ENCODE results near the gene PMS2. TPM values are rescaled to one million over a fixed set of nuclear protein-coding genes. Genes with fewer than 3 reads are reported as not detected.

The PMS2 gene
- total RNA-seq, 3 donors from 2014 or later = 21.3 to 22.9 (median 22.5) TPM

Other genes with a start within 250 kb of the PMS2 start
- gene RNF216, start 227.4 kb downstream of the PMS2 start, total RNA-seq = 10 to 100 TPM; 41.4 to 44.2 (median 43.7) TPM
- gene OCM, start 128.3 kb downstream of the PMS2 start, total RNA-seq = under 1 TPM in 1 of 3 donors, not detected in 2; 0.34 TPM
- gene CCZ1, start 110.3 kb downstream of the PMS2 start, total RNA-seq = 100 to 1,000 TPM in 2 of 3 donors, 10 to 100 TPM in 1; 76.3 to 111 (median 109) TPM
- gene RSPH10B, start 38.4 kb downstream of the PMS2 start, total RNA-seq = under 1 TPM; 0.13 to 0.68 (median 0.18) TPM
- gene AIMP2, start 223 bp upstream of the PMS2 start, total RNA-seq = 100 to 1,000 TPM in 1 of 3 donors, 10 to 100 TPM in 2; 94.7 to 116 (median 99.7) TPM
- under 1 TPM; 0.16 to 0.35 (median 0.32) TPM for gene ANKRD61, start 22.3 kb upstream of the PMS2 start, total RNA-seq
- gene EIF2AK1, start 50.1 kb upstream of the PMS2 start, total RNA-seq = 10 to 100 TPM; 77.9 to 86.7 (median 81.1) TPM
- gene USP42, start 95.9 kb upstream of the PMS2 start, total RNA-seq = 10 to 100 TPM; 15.1 to 16.6 (median 15.5) TPM

Measured in activated T-cell treated with anti-CD3 and anti-CD28 coated beads, Interleukin-2, amount 50 U/mL, for 4 hours (primary cell).